HG02610 (cell line): ENCODE data around the gene TNK1.
"Not testable (repeated sequence)": the region's sequence is repeated elsewhere in the genome, so short reads cannot be mapped to it uniquely, and the experiment has no call there.

Source experiments
- ATAC-seq: cut with Tn5 transposase; IDR thresholded peaks from one replicate; pipeline ENCODE4 v1.9.1; 2021; ENCODE audit warnings: mild to moderate bottlenecking, moderate library complexity; ENCODE audit not compliant: unreplicated experiment

TNK1 gene

DNA sequence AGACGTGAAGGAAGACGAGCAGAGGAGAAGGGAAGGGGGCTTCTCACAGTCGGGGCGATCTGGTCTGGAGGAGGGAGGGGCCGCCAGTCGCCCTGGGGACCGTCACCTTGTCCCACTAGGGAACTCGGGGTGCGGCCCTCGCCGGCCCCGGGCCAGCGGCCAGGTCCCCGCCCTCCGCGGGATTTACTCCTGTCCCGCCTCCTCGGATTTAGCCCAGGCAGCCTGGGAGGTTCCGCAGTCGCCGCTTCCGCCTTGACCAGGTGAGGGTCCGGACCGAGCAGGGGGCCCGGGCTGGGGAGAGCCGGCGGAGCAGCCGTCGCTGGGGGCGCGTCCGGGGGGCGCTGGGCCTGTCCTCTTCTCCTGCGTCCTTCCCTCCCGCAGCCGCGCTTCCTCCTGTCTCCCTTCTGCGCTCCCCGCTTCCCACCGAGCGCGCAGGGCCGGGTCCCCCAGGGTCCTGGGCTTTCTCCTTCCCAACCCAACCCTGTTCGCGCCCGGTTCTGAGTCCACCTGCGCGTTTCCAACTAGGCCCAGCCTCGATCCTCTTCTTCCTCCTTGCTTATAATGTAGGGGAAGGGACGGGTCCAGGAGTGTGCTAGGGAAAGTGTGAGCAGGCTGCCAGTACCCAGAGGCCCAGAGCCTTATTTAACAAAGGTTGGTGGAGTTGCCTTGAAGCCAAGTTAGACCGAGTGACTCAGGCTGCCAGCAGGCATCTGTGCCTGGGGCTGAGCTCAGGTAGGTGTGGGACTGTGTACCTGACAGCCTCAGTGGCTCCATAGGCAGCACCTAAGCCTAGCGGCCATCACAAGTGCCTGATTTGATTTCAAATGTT lies at the start of gene TNK1:
Gene TNK1 (plus strand): TSS at position 235 of the 829 bp plus-strand sequence. CDS start 1,838 bp downstream, outside the sequence.
- ATAC-seq = no peak

DNA sequence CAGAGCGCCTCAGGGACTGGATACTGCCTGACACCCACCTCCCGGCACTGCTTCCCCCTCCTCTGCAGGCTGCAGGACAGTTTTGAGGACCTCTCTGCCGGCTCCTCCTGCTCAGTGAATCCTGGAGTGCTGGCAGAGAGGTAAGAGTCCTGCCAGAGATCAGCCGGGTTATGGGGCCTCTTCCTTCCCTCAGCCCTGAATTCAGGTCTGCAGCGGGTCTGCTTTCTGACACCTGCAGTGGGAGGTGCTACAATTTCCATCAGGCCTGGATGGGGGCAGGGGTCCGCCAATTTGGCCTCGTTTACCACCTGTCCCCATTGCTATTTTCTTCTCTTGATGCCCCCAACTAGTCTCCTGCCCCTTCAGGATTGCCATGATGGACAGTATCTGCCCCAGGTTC lies 48.8 kb upstream of the TNK1 start:
- no peak for ATAC-seq

DNA sequence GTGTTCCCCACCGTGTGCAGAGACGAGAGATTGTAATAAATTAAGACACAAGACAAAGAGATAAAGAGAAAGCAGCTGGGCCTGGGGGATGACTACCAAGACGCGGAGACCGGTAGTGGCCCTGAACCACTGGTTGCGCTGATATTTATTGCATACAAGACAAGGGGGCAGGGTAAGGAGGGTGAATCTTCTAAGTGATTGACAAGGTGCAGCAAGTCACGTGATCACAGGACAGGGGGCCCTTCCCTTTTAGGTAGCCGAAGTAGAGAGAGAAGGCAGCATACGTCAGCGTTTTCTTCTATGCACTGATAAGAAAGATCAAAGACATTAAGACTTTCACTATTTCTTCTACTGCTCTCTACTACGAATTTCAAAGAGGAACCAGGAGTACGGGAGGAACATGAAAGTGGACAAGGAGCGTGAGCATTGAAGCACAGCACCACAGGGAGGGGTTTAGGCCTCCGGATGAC lies 48.3 kb upstream of the TNK1 start:
- not testable (repeated sequence) for ATAC-seq

DNA sequence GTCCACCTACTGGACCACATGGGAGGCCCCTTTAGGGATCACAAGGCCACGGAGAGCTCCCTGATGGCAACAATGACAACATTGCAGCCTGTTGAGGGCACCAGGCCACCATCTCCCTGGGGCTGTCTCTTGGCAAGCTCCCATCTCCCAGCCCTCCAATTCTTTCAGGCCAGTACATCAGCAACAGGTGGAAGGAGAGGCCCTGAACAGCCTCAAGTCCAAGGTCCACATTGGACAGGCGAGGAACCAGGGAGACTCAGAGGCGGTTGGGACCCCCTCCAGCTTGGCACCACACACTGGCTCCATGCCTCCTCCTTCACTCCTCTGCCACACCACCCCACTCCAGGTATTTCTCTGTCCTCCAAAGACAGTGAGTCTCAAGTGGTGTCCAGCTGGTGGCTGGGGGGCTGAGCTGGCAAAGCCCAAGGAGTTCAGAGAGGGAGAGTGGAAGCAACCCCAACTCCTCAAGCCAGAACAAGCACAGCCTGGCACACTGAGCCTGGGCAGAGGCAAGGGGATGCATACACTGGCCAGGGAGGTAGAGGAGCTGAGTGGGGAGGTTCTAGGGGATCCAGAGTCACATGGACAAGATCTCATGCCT lies 45.9 kb upstream of the TNK1 start:
- ATAC-seq = no peak

DNA sequence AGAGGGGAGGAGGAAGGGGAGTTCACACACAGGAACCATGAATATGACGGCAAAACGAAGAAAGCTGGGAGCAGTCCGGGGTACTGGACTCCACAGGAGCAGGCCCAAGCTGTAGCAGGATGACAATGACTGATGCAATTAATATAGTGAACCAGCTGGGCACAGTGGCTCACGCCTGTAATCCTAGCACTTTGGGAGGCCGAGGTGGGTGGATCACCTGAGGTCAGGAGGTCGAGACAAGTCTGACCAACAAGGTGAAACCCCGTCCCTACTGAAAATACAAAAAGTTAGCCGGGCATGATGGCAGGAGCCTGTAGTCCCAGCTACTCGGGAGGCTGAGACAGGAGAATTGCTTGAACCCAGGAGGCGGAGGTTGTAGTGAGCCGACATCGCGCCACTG lies 45.1 kb upstream of the TNK1 start:
- ATAC-seq = not testable (repeated sequence)

GRCh38 chr17:7336240-7337175 lies 44.4 kb upstream of the TNK1 start, which contains the start of gene ACAP1:
Gene ACAP1 (plus strand): TSS chr17:7336529. CDS start chr17:7336735, 206 bp downstream.
- peak; percentile 51 for ATAC-seq

DNA sequence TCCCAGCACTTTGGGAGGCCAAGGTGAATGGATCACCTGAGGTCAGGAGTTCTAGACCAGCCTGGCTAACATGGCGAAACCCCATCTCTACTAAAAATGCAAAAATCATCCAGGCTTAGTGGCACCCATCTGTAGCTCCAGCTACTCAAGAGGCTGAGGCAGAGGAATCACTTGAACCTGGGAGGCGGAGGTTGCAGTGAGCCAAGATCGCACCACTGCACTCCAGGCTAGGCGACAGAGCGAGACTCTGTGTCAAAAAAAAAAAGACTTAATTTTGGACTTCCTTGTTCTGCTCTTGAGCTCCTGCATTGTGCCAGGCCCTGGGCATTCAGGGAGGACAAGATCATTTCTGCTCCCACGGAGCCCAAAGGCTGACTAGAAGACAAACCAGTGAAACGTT lies 43.3 kb upstream of the TNK1 start:
- not testable (repeated sequence) for ATAC-seq

DNA sequence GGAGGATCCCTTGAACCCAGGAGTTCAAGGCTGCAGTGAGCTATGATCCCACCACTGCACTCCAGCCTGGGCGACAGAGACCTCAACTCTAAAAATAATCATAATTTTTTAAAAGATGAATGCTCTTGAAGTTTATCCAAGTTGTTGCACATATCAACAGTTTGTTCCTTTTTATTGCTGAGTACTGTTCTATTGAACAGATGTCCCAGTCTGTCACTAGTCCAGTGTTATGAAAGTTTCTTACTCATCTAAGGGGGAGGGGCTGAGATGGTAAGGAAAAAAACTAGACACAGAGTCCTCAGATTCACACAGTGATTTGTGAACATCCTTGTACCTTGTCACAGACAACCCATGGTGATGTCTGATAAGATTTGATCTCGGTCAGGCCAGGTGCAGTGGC lies 40.7 kb upstream of the TNK1 start:
- ATAC-seq = no peak

GRCh38 chr17:7341842-7342241 lies 39.0 kb upstream of the TNK1 start:
- ATAC-seq = no peak

- no peak for ATAC-seq
Measured at GRCh38 chr17:7343250-7343649, 37.6 kb upstream of the TNK1 start.

- ATAC-seq = no peak
Measured at GRCh38 chr17:7346761-7347614, 33.9 kb upstream of the TNK1 start.

- no peak for ATAC-seq
Measured at GRCh38 chr17:7347630-7348477, 33.0 kb upstream of the TNK1 start.

GRCh38 chr17:7348478-7349242 lies 32.2 kb upstream of the TNK1 start:
- ATAC-seq = no peak

DNA sequence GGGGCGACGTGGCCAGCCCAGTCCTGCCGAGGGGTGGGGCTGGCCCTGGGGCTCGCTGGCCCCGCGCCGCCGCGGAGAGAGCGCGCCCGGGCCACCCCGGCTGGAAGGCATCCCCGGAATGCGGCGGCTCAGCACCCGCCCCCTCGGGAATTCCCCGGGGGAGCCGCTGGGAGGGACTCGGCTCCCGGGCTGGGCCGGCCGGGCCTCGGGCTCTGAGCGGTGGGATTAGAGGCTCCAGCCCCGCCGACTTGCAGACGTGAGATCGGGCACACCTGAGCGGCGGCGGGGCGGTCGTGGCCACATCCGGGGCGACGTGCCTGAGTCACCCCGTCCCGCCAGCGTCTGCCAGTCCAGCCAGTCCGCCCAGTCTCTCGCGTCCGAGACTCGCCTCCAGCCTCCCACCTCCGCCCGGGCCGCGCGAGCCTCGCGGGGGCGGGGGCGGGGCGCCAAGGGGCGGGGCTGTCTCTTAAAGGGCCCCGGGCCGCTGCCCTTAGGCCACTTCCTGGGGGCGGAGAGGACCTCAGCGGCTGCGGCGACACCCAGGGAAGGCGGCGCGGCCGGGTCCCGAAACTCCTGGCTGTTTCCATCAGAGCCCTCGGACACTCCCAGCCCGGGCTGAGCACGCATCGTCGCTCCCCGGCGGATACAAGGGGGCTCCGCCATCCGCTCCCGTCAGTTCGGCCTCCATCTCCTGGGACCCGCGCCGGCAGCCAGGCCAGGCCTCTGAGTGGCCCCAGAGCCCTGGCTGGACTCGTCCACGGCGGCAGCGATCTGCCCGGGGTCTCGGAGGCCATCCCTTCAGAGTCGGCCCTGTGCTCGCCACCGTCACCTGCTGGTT lies 29.0 kb upstream of the TNK1 start, which contains the start of gene KCTD11:
Gene KCTD11 (plus strand): TSS at position 498 of the 838 bp plus-strand sequence.
- peak; percentile 53 for ATAC-seq

DNA sequence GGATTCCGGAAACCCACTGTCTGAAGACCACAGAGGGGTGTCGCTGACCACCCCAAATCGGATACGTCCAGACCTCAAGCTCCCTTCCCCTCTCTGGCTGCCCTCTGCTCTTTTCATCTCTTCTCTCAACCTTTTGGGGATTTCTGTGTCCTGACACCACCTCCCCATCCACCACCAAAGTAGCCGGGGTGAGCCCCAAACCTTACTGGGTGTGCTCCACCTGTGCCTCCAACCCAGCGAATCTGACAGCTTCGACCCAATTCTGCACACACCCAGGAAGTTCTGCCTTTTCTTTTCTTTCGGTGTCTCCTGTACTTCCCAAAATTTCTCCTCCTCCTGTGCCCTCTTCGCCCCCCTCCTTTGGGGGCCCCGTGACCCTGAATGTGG lies 28.4 kb upstream of the TNK1 start:
- ATAC-seq = no peak

DNA sequence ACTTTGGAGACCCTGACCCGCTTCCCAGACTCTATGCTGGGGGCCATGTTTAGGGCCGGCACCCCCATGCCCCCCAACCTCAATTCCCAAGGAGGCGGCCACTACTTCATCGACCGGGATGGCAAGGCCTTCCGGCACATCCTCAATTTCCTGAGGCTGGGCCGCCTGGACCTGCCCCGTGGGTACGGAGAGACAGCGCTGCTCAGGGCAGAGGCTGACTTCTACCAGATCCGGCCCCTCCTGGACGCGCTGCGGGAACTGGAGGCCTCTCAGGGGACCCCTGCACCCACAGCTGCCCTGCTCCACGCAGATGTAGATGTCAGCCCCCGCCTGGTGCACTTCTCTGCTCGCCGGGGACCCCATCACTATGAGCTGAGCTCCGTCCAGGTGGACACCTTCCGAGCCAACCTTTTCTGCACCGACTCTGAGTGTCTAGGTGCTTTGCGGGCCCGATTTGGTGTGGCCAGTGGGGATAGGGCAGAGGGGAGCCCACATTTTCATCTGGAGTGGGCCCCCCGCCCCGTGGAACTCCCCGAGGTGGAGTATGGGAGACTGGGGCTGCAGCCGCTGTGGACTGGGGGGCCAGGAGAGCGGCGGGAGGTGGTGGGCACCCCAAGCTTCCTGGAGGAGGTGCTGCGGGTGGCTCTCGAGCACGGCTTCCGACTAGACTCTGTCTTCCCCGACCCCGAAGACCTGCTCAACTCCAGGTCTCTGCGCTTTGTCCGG lies 27.8 kb upstream of the TNK1 start:
- no peak for ATAC-seq
